Tibial nerve (tissue), 4 donors: ENCODE results near the gene ABCA4. TPM values are rescaled to one million over a fixed set of nuclear protein-coding genes. Genes with fewer than 3 reads are reported as not detected.

ENCODE experiments used
- DNase-seq, 2 donors: peaks; one replicate each; pipeline ENCODE4 v3.0.0-alpha.2; 2019; ENCODE audit warnings: low spot score in 2 of 2
- H3K27ac ChIP-seq, 4 donors: fragments of 200-600 bp; sonication (generic) in 3 of 4; one replicate each; pipeline ENCODE4 v1.5.1; 2017 to 2019; ENCODE audit warnings: mild to moderate bottlenecking in 1 of 4
- H3K27me3 ChIP-seq, 2 donors: fragments of 200-600 bp; sonication (generic) in 1 of 2; one replicate each; pipeline versions ENCODE4 v1.5.1 to v1.6.0; 2017 to 2019
- H3K36me3 ChIP-seq, 3 donors: fragments of 200-600 bp; sonication (generic); one replicate each; pipeline ENCODE4 v1.5.1; 2018 to 2019
- H3K4me1 ChIP-seq, 4 donors: fragments of 200-600 bp; sonication (generic) in 3 of 4; one replicate each; pipeline ENCODE4 v1.5.1; 2017 to 2019
- H3K4me3 ChIP-seq, 4 donors: fragments of 200-600 bp; sonication (generic) in 3 of 4; one replicate each; pipeline ENCODE4 v1.5.1; 2017 to 2019; ENCODE audit warnings: mild to moderate bottlenecking in 1 of 4, moderate library complexity in 1 of 4
- H3K9me3 ChIP-seq, 4 donors: fragments of 200-600 bp; sonication (generic) in 3 of 4; one replicate each; pipeline ENCODE4 v1.5.1; 2017 to 2019
- CTCF ChIP-seq, 5 experiments: fragments of 200-600 bp in 3 of 5; fragments of 450-650 bp in 2 of 5; sonication (generic) in 3 of 5; IDR thresholded peaks; one replicate each; pipeline ENCODE4 v1.5.1; 2016 to 2019; ENCODE audit warnings: antibody characterized with exemption in 5 of 5, mild to moderate bottlenecking in 3 of 5, moderate library complexity in 2 of 5
- EP300 ChIP-seq, 2 donors: sonication (generic); formaldehyde crosslinking; IDR thresholded peaks; one replicate each; pipeline ENCODE4 v1.6.1; 2017; ENCODE audit warnings: antibody characterized with exemption in 2 of 2, mild to moderate bottlenecking in 1 of 2
- POLR2A ChIP-seq, 2 donors: fragments of 450-650 bp; IDR thresholded peaks; one replicate each; pipeline ENCODE4 v1.6.1; 2017; ENCODE audit warnings: antibody characterized with exemption in 2 of 2, mild to moderate bottlenecking in 2 of 2, moderate library complexity in 2 of 2
- WGBS, 2 donors: methylation state at CpG; one replicate each; pipeline ENCODE4 v1.1.5; 2018; 5-methylcytosine and 5-hydroxymethylcytosine counted together
- total RNA-seq, 4 donors: library from RNA; depleted of rRNA; stranded (reverse); fragments of >200 nt; gene quantifications; one replicate each; pipeline ENCODE4 v1.1.0, GENCODE V29; 2016

Gene ABCA4
- total RNA-seq, 4 donors from 2014 or later, result 0.20 to 0.21 TPM; not detected in 2

GRCh38 chr1:94033849-94034248 lies 87.1 kb downstream of the ABCA4 start:
- no peak overlapping the region for H3K4me3 ChIP-seq

GRCh38 chr1:94032637-94033036 lies 88.3 kb downstream of the ABCA4 start:
- TF ChIP-seq CTCF (IDR thresholded peaks at IDR 0.05), result no peak
- no peak for TF ChIP-seq EP300 (IDR thresholded peaks at IDR 0.05)
- TF ChIP-seq POLR2A (IDR thresholded peaks at IDR 0.05), result no peak
- H3K27ac ChIP-seq, result peak overlapping the region in 1 of 4 donors; percentile 77
- H3K27me3 ChIP-seq, result no peaks in the 10 kb centered on the region
- H3K36me3 ChIP-seq, result no peaks in the 10 kb centered on the region
- DNase-seq, result no peak
- no peaks in the 10 kb centered on the region for H3K9me3 ChIP-seq
- H3K4me1 ChIP-seq, result peaks cover 0 to 21% (median 0%) of the 10 kb centered on the region in 4 donors
- no peak overlapping the region for H3K4me3 ChIP-seq
- WGBS, 2 donors, result 72 to 75% methylated on average over 3 of the region's 3 CpGs

More at GRCh38 chr1:94033849-94034248, 87.1 kb downstream of the ABCA4 start:
- no peak for DNase-seq
- no peaks in the 10 kb centered on the region for H3K9me3 ChIP-seq
- H3K4me1 ChIP-seq, result peaks cover 0 to 30% (median 0%) of the 10 kb centered on the region in 4 donors
- H3K27me3 ChIP-seq, result no peaks in the 10 kb centered on the region
- 56 to 60% methylated on average over 3 of the region's 3 CpGs for WGBS, 2 donors
- H3K36me3 ChIP-seq, result no peaks in the 10 kb centered on the region
- peak overlapping the region in 1 of 4 donors; percentile 44 for H3K27ac ChIP-seq
- no peak for TF ChIP-seq EP300 (IDR thresholded peaks at IDR 0.05)

GRCh38 chr1:94031591-94031990 lies 89.4 kb downstream of the ABCA4 start:
- H3K9me3 ChIP-seq, result no peaks in the 10 kb centered on the region
- H3K27me3 ChIP-seq, result no peaks in the 10 kb centered on the region
- TF ChIP-seq EP300 (IDR thresholded peaks at IDR 0.05), result no peak
- TF ChIP-seq POLR2A (IDR thresholded peaks at IDR 0.05), result no peak
- TF ChIP-seq CTCF (IDR thresholded peaks at IDR 0.05), result no peak
- DNase-seq, result no peak
- WGBS, 2 donors, result 80 to 85% methylated on average over 9 of the region's 9 CpGs
- H3K4me3 ChIP-seq, result no peak overlapping the region
- peaks cover 0 to 23% (median 0%) of the 10 kb centered on the region in 4 donors for H3K4me1 ChIP-seq
- H3K36me3 ChIP-seq, result no peaks in the 10 kb centered on the region
- peak overlapping the region in 2 of 4 donors; percentile 64 to 77 for H3K27ac ChIP-seq

- no peak for DNase-seq
- H3K9me3 ChIP-seq, result no peaks in the 10 kb centered on the region
- H3K36me3 ChIP-seq, result no peaks in the 10 kb centered on the region
- TF ChIP-seq POLR2A (IDR thresholded peaks at IDR 0.05) (no peak), CTCF (IDR thresholded peaks at IDR 0.05) (no peak), EP300 (IDR thresholded peaks at IDR 0.05) (no peak)
- no peak overlapping the region for H3K4me3 ChIP-seq
- no peaks in the 10 kb centered on the region for H3K27me3 ChIP-seq
- H3K4me1 ChIP-seq, result peaks cover 0 to 27% (median under 1%) of the 10 kb centered on the region in 4 donors
- H3K27ac ChIP-seq, result peak overlapping the region in 1 of 4 donors; percentile 77
- 68 to 76% methylated on average over 4 of the region's 4 CpGs for WGBS, 2 donors
These were observed 89.8 kb downstream of the ABCA4 start for GRCh38 chr1:94031154-94031553.

- TF ChIP-seq CTCF (IDR thresholded peaks at IDR 0.05) (no peak), EP300 (IDR thresholded peaks at IDR 0.05) (no peak), POLR2A (IDR thresholded peaks at IDR 0.05) (no peak)
- no peaks in the 10 kb centered on the region for H3K9me3 ChIP-seq
- H3K36me3 ChIP-seq, result no peaks in the 10 kb centered on the region
- DNase-seq, result no peak
- WGBS, 2 donors, result 65 to 96% methylated on average over 2 to 6 of the region's 6 CpGs
- H3K27me3 ChIP-seq, result no peaks in the 10 kb centered on the region
- H3K4me1 ChIP-seq, result peaks cover 0 to 35% (median 2%) of the 10 kb centered on the region in 4 donors
- no peak overlapping the region for H3K4me3 ChIP-seq
- peak overlapping the region in 1 of 4 donors; percentile 43 for H3K27ac ChIP-seq
These were observed 91.6 kb downstream of the ABCA4 start for GRCh38 chr1:94029130-94029993.
